NCI-H1694 treated with DMSO at 0.1 percent for 48 hours (cell line): ENCODE results near the gene VAPB.

Source experiments
- DNase-seq: peaks from one replicate; lab custom pipeline; 2025; lab: John Stamatoyannopoulos, UW

Gene VAPB

GRCh38 chr20:58377766-58378401, 11.1 kb upstream of the VAPB start:
- DNase-seq = no peak

GRCh38 chr20:58378704-58379103, 10.3 kb upstream of the VAPB start:
- DNase-seq = no peak

GRCh38 chr20:58381627-58382026, 7.4 kb upstream of the VAPB start:
- no peak for DNase-seq

GRCh38 chr20:58382096-58382495, 6.9 kb upstream of the VAPB start:
- DNase-seq = no peak

GRCh38 chr20:58384821-58385220, 4.2 kb upstream of the VAPB start:
- DNase-seq = no peak

- no peak for DNase-seq
These were observed 914 bp upstream of the VAPB start for GRCh38 chr20:58388028-58388601.

GRCh38 chr20:58389324-58389967, 417 bp downstream of the VAPB start:
- no peak for DNase-seq

- DNase-seq = no peak
These were observed 1.1 kb downstream of the VAPB start for GRCh38 chr20:58389968-58390658.

GRCh38 chr20:58390659-58391035, 1.6 kb downstream of the VAPB start:
- no peak for DNase-seq

- DNase-seq = no peak
These were observed 3.3 kb downstream of the VAPB start for GRCh38 chr20:58392286-58392685.

- no peak for DNase-seq
These were observed 4.3 kb downstream of the VAPB start for GRCh38 chr20:58393299-58393698.

GRCh38 chr20:58394801-58395200, 5.8 kb downstream of the VAPB start:
- no peak for DNase-seq

GRCh38 chr20:58395604-58396003, 6.6 kb downstream of the VAPB start:
- no peak for DNase-seq

- no peak for DNase-seq
These were observed 8.4 kb downstream of the VAPB start for GRCh38 chr20:58397429-58397828.

- DNase-seq = no peak
These were observed 9.2 kb downstream of the VAPB start for GRCh38 chr20:58398254-58398653.

GRCh38 chr20:58399926-58400325, 10.9 kb downstream of the VAPB start:
- DNase-seq = no peak

- DNase-seq = no peak
These were observed 12.1 kb downstream of the VAPB start for GRCh38 chr20:58401162-58401561.

- DNase-seq = no peak
These were observed 13.3 kb downstream of the VAPB start for GRCh38 chr20:58402305-58402704.

GRCh38 chr20:58402827-58403226, 13.8 kb downstream of the VAPB start:
- no peak for DNase-seq

GRCh38 chr20:58403272-58403671, 14.2 kb downstream of the VAPB start:
- DNase-seq = no peak

GRCh38 chr20:58405504-58406291, 16.7 kb downstream of the VAPB start:
- no peak for DNase-seq

GRCh38 chr20:58406422-58407001, 17.5 kb downstream of the VAPB start:
- DNase-seq = no peak
